Stimulated activated CD8-positive, alpha-beta memory T cell treated with anti-CD3 and anti-CD28 coated beads, Interleukin-7, amount 100 ng/mL, for 1 hour (primary cell): ENCODE results near the gene RIC8B.

Source experiments
- DNase-seq, 2 donors: peaks; one replicate each; pipeline ENCODE4 v3.0.0-alpha.2; 2020; ENCODE audit warnings: low read depth in 2 of 2

Gene RIC8B

GRCh38 chr12:106758349-106759110 lies 16.0 kb upstream of the RIC8B start:
- DNase-seq: no peak

GRCh38 chr12:106759526-106760183 lies 14.8 kb upstream of the RIC8B start:
- no peak for DNase-seq

- DNase-seq: no peak
These were observed 14.3 kb upstream of the RIC8B start for GRCh38 chr12:106760184-106760531.

GRCh38 chr12:106764220-106764619 lies 10.3 kb upstream of the RIC8B start:
- DNase-seq: no peak

GRCh38 chr12:106764738-106765137 lies 9.7 kb upstream of the RIC8B start:
- no peak for DNase-seq

- DNase-seq: no peak
These were observed 8.1 kb upstream of the RIC8B start for GRCh38 chr12:106766393-106766826.

- no peak for DNase-seq
These were observed 7.3 kb upstream of the RIC8B start for GRCh38 chr12:106767206-106767605.

- no peak for DNase-seq
These were observed 6.3 kb upstream of the RIC8B start for GRCh38 chr12:106767954-106768822.

GRCh38 chr12:106769078-106769477 lies 5.4 kb upstream of the RIC8B start:
- no peak for DNase-seq

GRCh38 chr12:106769546-106769945 lies 4.9 kb upstream of the RIC8B start:
- no peak for DNase-seq

- no peak for DNase-seq
These were observed 3.1 kb upstream of the RIC8B start for GRCh38 chr12:106771425-106771824.

GRCh38 chr12:106773286-106774004 lies 1.0 kb upstream of the RIC8B start:
- no peak for DNase-seq

- DNase-seq: no peak
These were observed 484 bp downstream of the RIC8B start for GRCh38 chr12:106774808-106775524.

- DNase-seq: no peak
These were observed 2.4 kb downstream of the RIC8B start for GRCh38 chr12:106776897-106777296.

GRCh38 chr12:106780010-106780631 lies 5.6 kb downstream of the RIC8B start:
- DNase-seq: no peak

- DNase-seq: no peak
These were observed 8.1 kb downstream of the RIC8B start for GRCh38 chr12:106782619-106783018.

GRCh38 chr12:106783515-106783914 lies 9.0 kb downstream of the RIC8B start:
- no peak for DNase-seq

GRCh38 chr12:106790020-106790419 lies 15.5 kb downstream of the RIC8B start:
- no peak for DNase-seq

- no peak for DNase-seq
These were observed 17.0 kb downstream of the RIC8B start for GRCh38 chr12:106791531-106791930.

GRCh38 chr12:106794369-106794768 lies 19.9 kb downstream of the RIC8B start:
- no peak for DNase-seq
